Lung (tissue), 12 donors: ENCODE measurements around the gene LAMB4. TPM values are rescaled to one million over a fixed set of nuclear protein-coding genes. Genes with fewer than 3 reads are reported as not detected.

Experiments
- ATAC-seq: fragments of 200-7000 bp; cut with Tn5 transposase; one replicate; pipeline ENCODE4 v1.9.1; 2020; ENCODE audit warnings: moderate number of reproducible peaks; ENCODE audit not compliant: insufficient read depth, low FRiP score
- DNase-seq, 3 donors: peaks; one replicate each; pipeline ENCODE4 v3.0.0-alpha.2; 2013 to 2017
- H3K27ac ChIP-seq, 2 donors: one replicate each; pipeline ENCODE4 v1.5.1; 2013; ENCODE audit warnings: mild to moderate bottlenecking in 2 of 2, moderate library complexity in 2 of 2, control low read depth in 1 of 2, inconsistent platforms in 1 of 2, low read depth in 1 of 2, low read length in 1 of 2
- H3K27me3 ChIP-seq, 3 donors: one replicate each; pipeline ENCODE4 v1.5.1; 2013; ENCODE audit warnings: low read length in 2 of 3; ENCODE audit not compliant: control insufficient read depth in 3 of 3, insufficient read depth in 3 of 3
- H3K36me3 ChIP-seq, 4 donors: one replicate each; pipeline ENCODE4 v1.5.1; 2013; ENCODE audit warnings: low read length in 4 of 4, mild to moderate bottlenecking in 1 of 4, moderate library complexity in 1 of 4; ENCODE audit not compliant: control insufficient read depth in 4 of 4, insufficient read depth in 4 of 4
- H3K4me1 ChIP-seq, 5 donors: one replicate each; pipeline ENCODE4 v1.5.1; 2013; ENCODE audit warnings: low read length in 5 of 5, mild to moderate bottlenecking in 2 of 5, moderate library complexity in 1 of 5; ENCODE audit not compliant: control insufficient read depth in 5 of 5, insufficient read depth in 5 of 5
- H3K4me3 ChIP-seq: one replicate; pipeline ENCODE4 v1.5.1; 2013; ENCODE audit warnings: mild to moderate bottlenecking, control low read depth, moderate library complexity
- H3K9ac ChIP-seq, 2 donors: one replicate each; pipeline ENCODE4 v1.5.1; 2013; ENCODE audit warnings: low read length in 2 of 2, control low read depth in 1 of 2; ENCODE audit not compliant: insufficient read depth in 1 of 2
- H3K9me3 ChIP-seq, 4 donors: one replicate each; pipeline ENCODE4 v1.5.1; 2013; ENCODE audit warnings: low read length in 3 of 4, mild to moderate bottlenecking in 1 of 4, moderate library complexity in 1 of 4; ENCODE audit not compliant: control insufficient read depth in 4 of 4, insufficient read depth in 3 of 4
- WGBS, 2 donors: extraction: QIAGEN DNeasy Blood & Tissue Kit; methylation state at CpG; one replicate each; pipeline ENCODE4 v1.1.7; 2013; 5-methylcytosine and 5-hydroxymethylcytosine counted together
- polyA plus RNA-seq, 2 donors: library from polyadenylated mRNA; stranded (reverse); fragments of 200-250 nt; gene quantifications; one replicate each; pipeline ENCODE4 v1.2.1, GENCODE V29; 2013
- total RNA-seq, 2 donors: library from RNA; depleted of rRNA in 1 of 2; stranded (reverse); fragments of >200 nt in 1 of 2; gene quantifications; one replicate each; pipeline ENCODE4 v1.2.1, GENCODE V29; 2014 to 2021
- TF ChIP-seq, protein P1 (sequence below): IDR thresholded peaks from 2 replicates; pipeline ENCODE4 v1.5.1; 2012; ENCODE audit warnings: mild to moderate bottlenecking; ENCODE audit errors: control extremely low read depth, extremely low read depth
- donor health status: control.
- donor health status: control.
- donor health status: Bipolar disorder and iron deficiency.
- donor health status: healthy.
- donor health status: DM: yes; HTN: yes; CAD: no.

The LAMB4 gene
- total and polyA plus RNA-seq, 4 donors, result 0.06 to 0.63 (median 0.28) TPM

DNA sequence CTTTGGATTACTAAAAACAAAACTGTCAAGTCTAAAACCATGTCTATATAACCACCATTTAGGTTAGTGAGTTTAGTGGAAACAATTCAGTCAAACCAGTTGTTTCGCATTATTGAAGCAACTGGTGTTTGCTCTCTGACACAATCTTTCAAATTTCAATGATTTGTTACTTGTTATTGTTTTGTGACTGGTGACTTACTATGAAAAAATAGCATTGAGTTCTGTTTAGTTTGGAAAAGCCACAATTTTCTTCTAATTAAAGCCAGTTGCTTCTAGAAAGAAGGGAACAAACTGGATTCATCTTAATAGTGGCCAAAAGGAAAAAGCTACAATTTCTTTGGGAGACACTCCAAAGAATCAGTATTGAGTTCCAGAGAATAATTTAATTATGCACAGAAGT, 30.4 kb downstream of the LAMB4 start:
- TF ChIP-seq, protein P1, sequence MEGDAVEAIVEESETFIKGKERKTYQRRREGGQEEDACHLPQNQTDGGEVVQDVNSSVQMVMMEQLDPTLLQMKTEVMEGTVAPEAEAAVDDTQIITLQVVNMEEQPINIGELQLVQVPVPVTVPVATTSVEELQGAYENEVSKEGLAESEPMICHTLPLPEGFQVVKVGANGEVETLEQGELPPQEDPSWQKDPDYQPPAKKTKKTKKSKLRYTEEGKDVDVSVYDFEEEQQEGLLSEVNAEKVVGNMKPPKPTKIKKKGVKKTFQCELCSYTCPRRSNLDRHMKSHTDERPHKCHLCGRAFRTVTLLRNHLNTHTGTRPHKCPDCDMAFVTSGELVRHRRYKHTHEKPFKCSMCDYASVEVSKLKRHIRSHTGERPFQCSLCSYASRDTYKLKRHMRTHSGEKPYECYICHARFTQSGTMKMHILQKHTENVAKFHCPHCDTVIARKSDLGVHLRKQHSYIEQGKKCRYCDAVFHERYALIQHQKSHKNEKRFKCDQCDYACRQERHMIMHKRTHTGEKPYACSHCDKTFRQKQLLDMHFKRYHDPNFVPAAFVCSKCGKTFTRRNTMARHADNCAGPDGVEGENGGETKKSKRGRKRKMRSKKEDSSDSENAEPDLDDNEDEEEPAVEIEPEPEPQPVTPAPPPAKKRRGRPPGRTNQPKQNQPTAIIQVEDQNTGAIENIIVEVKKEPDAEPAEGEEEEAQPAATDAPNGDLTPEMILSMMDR, result no peak

DNA sequence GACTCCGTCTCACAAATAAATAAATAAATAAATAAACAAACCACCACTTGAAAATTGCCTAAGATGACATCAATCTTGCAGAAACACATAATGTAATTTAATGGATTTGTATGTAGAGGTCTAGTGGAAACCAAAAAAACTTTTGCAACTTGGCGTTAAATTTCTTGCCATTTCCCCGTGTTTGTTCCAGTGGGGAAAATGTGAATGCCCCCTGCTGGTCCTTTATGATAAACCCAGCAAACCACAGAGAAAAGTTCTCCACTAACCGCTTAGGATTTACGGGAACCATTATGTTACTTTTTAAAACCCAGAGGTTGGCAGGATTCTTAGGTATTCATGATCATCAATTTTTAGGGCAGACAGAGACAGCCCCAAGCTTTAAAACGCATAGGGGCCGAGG, 32.5 kb downstream of the LAMB4 start:
- 78 to 81% methylated on average over 7 of the region's 7 CpGs for WGBS, 2 donors
- H3K9ac ChIP-seq, result no peak overlapping the region
- no peak for DNase-seq
- no peak overlapping the region for H3K4me3 ChIP-seq
- no peak for ATAC-seq
- H3K27me3 ChIP-seq, result no peaks in the 10 kb centered on the region
- TF ChIP-seq, protein P1, result no peak
- peaks cover 2 to 44% (median 17%) of the 10 kb centered on the region in 5 donors for H3K4me1 ChIP-seq
- H3K27ac ChIP-seq, result no peak overlapping the region
- no peaks in the 10 kb centered on the region for H3K36me3 ChIP-seq
- no peaks in the 10 kb centered on the region for H3K9me3 ChIP-seq

More for the DNA sequence above, 30.4 kb downstream of the LAMB4 start:
- Histone ChIP-seq H3K36me3 (no peaks in the 10 kb centered on the region), H3K4me3 (no peak overlapping the region), H3K9me3 (no peaks in the 10 kb centered on the region), H3K9ac (no peak overlapping the region), H3K27me3 (no peaks in the 10 kb centered on the region), H3K4me1 (peaks cover 2 to 30% (median 10%) of the 10 kb centered on the region in 5 donors), H3K27ac (no peak overlapping the region)
- ATAC-seq (no peak), DNase-seq (peak in 1 of 3 donors; percentile 20)
- WGBS, 2 donors, result 79 to 81% methylated on average over 1 of the region's 1 CpG

DNA sequence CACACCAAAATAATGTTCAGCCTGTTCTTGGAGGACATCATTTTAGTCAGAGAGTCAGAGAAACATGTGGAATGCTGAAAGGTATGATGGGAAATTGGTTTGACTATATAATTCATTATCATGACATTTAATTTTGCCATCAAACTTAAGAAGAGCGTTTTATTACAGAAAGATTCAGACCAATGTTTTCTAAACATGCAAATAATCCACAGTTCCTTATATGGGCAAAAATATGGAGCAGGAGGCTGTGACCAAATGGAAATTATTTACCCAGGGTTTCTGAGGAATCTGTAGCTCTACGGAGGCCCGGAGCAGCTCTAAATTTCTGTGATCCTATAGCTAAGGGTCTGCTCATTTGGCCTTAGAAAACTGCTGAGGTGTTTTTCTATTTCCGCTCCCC, 33.2 kb downstream of the LAMB4 start:
- no peak for ATAC-seq
- WGBS, 2 donors, result 86 to 87% methylated on average over 4 of the region's 4 CpGs
- no peaks in the 10 kb centered on the region for H3K9me3 ChIP-seq

More for the DNA sequence above, 33.2 kb downstream of the LAMB4 start:
- H3K36me3 ChIP-seq, result no peaks in the 10 kb centered on the region
- peaks cover 2 to 44% (median 17%) of the 10 kb centered on the region in 5 donors for H3K4me1 ChIP-seq
- no peaks in the 10 kb centered on the region for H3K27me3 ChIP-seq
- TF ChIP-seq, protein P1, result no peak
- H3K9ac ChIP-seq, result no peak overlapping the region
- DNase-seq, result peak in 1 of 3 donors; percentile 35
- H3K27ac ChIP-seq, result no peak overlapping the region
- H3K4me3 ChIP-seq, result no peak overlapping the region
